Suppressor macrophage treated with lipopolysaccharide for 1 hour (primary cell): ENCODE results near the gene TSPAN8.
"Not testable (repeated sequence)": the region's sequence is repeated elsewhere in the genome, so short reads cannot be mapped to it uniquely, and the experiment has no call there.

Experiments used
- DNase-seq, 3 donors: peaks; one replicate each; pipeline ENCODE4 v3.0.0-alpha.2; 2020 to 2022

Gene TSPAN8

GRCh38 chr12:71162832-71163763 is 5.3 kb upstream of the TSPAN8 start:
- no peak for DNase-seq

- DNase-seq = no peak
Observed at GRCh38 chr12:71161591-71161990, 3.8 kb upstream of the TSPAN8 start.

- no peak for DNase-seq
Observed at GRCh38 chr12:71160585-71160984, 2.8 kb upstream of the TSPAN8 start.

- no peak for DNase-seq
Observed at GRCh38 chr12:71159878-71160277, 2.1 kb upstream of the TSPAN8 start.

DNA sequence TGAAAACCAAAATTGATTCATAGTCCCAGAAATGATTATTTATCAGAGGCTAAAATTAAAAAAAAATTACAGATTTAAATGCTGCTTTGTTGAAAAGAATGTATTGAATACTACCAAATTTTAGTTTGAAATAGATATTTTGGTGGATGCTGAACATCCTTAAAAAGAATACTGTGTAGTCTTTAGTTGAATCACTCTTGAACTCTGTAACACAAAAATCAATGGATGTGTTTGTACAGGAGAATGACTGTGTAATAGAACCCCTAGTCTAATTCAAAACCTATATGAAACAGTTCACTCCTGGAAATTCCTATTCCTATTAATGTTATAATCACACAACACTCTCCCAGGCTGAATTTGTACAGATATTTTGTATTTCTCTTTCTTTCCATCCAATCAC is 1.5 kb upstream of the TSPAN8 start:
- no peak for DNase-seq

GRCh38 chr12:71158361-71158882 is 623 bp upstream of the TSPAN8 start:
- no peak for DNase-seq

GRCh38 chr12:71155225-71155624 is 2.6 kb downstream of the TSPAN8 start:
- no peak for DNase-seq

- no peak for DNase-seq
Observed at GRCh38 chr12:71152851-71153250, 4.9 kb downstream of the TSPAN8 start.

- not testable (repeated sequence) for DNase-seq
Observed at GRCh38 chr12:71150041-71150440, 7.8 kb downstream of the TSPAN8 start.

GRCh38 chr12:71144682-71145081 is 13.1 kb downstream of the TSPAN8 start:
- DNase-seq = no peak

- DNase-seq = no peak
Observed at GRCh38 chr12:71142956-71143355, 14.8 kb downstream of the TSPAN8 start.

GRCh38 chr12:71142016-71142415 is 15.8 kb downstream of the TSPAN8 start:
- DNase-seq = no peak

GRCh38 chr12:71141378-71141926 is 16.3 kb downstream of the TSPAN8 start:
- DNase-seq = no peak

DNA sequence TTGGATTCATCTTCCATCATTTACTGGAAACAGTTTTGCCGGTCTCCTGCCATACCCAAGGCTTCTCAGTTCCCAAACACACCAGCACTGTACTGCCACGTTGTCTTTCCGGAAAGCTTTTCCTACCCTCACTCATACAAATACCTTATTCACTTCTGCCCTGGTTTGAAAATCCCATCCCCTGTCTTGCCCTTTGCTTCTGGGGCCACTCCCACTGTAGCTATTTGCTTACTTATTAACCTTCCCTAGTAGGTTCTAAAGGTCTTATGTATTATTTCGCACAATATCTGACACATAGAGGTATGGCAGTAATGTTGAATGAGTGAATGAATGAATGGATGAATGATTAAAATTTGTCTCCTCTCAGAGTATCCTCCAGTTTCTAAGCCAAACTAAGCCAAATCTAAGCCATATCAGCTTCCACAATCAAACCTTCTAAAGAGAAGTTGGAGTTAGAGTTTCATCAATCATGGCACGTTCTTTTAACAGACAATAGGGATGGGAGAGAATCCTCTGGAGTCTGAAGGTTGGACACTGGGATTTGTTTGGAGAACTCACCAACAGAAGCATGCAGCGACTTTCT is 18.6 kb downstream of the TSPAN8 start:
- no peak for DNase-seq

GRCh38 chr12:71138011-71138410 is 19.8 kb downstream of the TSPAN8 start:
- no peak for DNase-seq

- DNase-seq = no peak
Observed at GRCh38 chr12:71135812-71136176, 22.0 kb downstream of the TSPAN8 start.

DNA sequence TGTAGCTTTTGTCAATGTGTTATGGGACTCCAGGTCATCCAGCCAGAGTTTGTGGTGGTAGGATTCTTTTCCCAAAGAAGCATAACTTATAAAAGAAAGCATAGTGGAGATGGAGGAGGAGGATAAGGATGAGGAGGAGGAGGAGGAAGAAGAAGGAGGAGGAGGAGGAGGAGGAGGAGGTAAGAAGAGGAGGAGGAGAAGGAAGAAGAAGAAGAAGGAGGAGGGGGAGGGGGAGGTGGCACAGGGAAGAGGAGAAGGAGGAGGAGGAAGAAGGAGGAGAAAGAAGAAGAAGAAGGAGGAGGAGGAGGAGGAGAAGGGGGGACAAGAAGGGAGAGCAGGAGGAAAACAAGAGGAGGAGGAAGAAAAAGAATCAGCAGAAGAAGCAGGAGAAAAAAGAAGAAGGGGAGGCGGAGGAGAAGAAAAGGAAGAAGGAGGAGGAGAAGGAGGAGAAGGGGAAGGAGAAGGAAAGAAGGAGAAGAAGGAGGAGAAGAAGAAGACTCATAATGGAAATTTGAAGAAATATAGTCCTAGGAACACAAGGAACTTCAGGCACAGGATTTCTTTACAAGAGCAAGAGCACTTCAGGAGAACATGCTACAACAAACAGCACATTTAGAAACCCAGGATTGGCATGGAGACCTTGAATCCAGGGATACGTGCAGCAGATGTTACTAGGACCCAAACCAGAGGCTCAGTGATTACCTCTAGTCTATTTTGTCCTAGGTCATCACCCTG is 22.6 kb downstream of the TSPAN8 start:
- no peak for DNase-seq

DNA sequence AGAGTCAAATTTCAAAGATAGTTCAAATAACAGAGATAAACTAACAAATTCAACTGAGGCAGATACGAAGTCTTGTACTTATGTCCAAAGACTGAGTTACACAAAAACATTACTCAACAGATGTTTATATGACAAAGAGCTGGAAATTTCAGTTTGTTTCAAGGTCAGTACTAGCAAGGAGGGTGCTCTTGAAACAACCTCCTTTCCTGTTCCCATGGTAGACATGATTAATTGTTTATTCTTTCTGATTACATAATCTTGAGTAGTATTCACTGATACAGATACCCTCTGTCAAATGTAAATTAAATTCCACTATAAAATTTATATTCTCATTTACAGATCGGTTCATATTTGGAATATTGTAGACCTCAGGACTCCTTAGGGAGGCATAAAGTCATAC is 23.4 kb downstream of the TSPAN8 start:
- DNase-seq = no peak

DNA sequence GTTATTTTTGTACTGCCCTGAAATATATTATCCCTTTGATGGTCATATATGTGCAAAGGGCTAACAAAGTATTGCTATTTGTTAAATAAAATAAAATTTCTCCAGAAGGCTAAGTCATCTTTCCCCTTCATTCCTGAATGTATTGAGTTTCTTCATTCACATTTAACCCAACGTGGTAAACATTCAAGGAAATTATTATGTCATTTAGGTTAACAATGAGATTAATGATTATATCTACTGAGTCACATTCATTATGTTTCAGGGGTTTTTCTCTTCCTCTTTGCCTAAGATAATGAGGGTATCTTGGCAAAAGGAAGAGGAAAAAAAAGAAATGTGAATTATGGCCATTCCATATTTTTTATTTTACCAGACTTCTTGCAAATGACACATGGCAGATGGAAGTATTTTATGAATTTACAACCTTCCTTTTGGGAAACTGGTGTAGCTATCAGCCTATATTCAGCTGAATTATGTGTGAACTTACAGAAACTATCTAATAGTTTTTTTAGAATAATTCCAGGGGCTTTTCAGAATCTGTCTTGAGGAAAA is 27.2 kb downstream of the TSPAN8 start:
- DNase-seq = no peak

- DNase-seq = no peak
Observed at GRCh38 chr12:71129364-71129763, 28.4 kb downstream of the TSPAN8 start.

DNA sequence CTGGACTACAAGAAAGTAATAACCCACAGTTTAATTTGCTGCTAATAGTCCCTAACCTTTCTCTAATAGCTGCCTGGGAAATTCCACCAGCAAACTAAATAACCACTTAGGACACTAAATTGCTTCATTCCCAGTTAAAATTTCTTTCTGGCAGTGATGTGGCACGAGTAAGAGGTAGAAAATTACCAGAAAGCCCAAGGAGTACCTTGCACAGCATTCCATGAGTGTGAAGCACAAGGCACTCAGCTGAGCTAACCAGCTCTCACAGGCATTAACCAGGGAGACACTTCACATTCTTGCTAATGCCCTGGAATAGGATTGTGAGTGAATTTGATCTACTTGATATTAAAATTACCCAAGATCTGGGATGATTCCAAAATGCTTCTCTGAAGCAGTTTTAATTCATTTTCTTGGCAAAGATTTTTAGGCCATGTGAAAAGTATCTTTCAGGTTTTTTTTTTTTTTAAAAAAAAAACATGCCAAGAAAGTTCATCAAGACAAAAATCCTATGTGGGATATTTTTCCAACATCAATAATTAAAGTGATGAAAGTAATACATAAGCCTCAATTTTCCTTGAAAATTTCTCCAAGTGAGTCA is 29.5 kb downstream of the TSPAN8 start:
- DNase-seq = no peak

DNA sequence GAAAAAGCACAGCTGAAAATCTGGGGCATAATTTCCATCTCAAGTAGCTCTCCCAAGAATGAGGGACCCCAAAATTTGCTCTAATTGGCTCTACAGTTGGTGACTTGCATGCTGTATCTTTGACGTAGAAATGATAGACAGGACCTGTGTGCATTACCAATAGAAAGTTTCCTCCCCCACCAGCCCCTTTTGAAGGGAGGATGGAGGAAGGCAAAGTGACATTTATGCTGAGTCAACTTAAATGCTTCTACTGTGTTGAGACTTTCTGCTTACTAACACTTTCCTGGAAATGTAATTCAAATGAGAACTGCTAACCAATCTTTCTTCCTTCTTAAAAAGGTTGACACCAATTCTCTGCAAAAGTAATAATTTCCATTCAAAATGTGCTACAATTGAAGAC is 31.9 kb downstream of the TSPAN8 start:
- DNase-seq = no peak

DNA sequence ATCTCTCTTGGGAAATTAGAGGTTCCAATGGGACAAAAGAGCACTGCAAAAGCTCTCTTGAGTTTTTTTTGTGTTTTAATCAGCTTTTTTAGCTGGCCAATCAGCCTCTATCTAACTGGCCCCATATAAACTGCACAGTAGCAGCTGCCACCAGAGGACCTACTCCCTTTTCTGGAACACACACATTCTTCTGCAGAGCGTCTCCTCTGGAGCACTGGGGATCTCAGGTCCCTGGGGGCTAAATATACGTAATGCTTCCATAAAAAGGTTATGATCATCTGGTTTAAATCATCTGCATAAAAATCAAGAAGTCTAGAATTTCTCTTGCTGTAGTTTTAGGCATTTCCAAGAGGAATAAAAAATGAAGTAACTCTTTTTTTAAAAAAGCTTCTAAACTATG is 32.3 kb downstream of the TSPAN8 start:
- no peak for DNase-seq
